Stimulated activated effector memory CD8-positive, alpha-beta T cell treated with anti-CD3 and anti-CD28 coated beads, Interleukin-12 subunit alpha, Interleukin-12 subunit beta, amount 100 ng/mL, for 72 hours (primary cell): ENCODE results near the gene ADAMTS2.

ENCODE experiments used
- ATAC-seq: fragments of 150-1000 bp; cut with Tn5 transposase; 2 replicates; pipeline ENCODE4 v1.10.0; 2021
- DNase-seq, 2 donors: peaks; one replicate each; pipeline ENCODE4 v3.0.0; 2021 to 2022; ENCODE audit warnings: low spot score in 2 of 2
- H3K27ac Mint-ChIP-seq: one replicate; pipeline ENCODE4 v1.8.0; 2022; ENCODE audit warnings: mild to moderate bottlenecking, mixed read lengths
- H3K36me3 Mint-ChIP-seq: one replicate; pipeline ENCODE4 v1.8.0; 2022; ENCODE audit warnings: mild to moderate bottlenecking, mixed read lengths
- H3K4me1 Mint-ChIP-seq: one replicate; pipeline ENCODE4 v1.8.0; 2022; ENCODE audit warnings: mixed read lengths
- H3K4me3 Mint-ChIP-seq: one replicate; pipeline ENCODE4 v1.8.0; 2022; ENCODE audit warnings: mild to moderate bottlenecking, mixed read lengths
- H3K9me3 Mint-ChIP-seq: one replicate; pipeline ENCODE4 v1.8.0; 2022; ENCODE audit warnings: mixed read lengths

ADAMTS2 gene

DNA sequence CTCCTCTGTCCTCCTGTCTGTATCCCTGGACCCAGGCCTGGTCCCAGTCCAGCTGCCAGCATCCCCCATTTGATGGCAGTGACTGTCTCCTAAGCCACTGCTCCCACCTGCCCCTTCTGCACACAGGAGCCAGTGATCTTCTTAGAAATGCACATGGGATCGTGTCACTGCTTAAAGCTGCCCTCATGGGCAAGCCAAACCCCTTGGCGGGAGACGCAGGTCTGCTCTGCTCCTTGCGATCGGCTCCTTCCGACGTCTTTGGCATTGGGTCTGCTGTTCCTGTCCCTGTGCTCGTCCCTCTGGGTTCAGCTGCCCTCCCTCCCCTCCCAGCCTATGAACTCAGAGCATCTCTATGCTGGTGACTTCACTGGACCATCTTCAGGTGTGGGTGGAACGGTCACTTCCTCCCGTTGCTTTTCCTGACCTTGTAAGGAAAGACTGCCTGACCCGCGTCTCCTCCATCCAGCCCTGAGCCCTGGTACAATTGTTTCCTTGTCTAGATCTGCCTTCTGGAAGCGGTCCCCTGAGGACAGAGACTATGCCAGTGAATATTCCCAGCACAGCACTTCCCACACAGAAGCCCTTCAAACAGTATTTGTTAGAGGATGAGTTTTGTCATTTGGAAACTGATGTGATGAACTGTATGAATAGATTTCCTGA lies 168.6 kb downstream of the ADAMTS2 start:
- Mint-ChIP-seq H3K4me1 (no peaks in the 10 kb centered on the region), H3K27ac (no peak overlapping the region), H3K9me3 (peaks cover 3% of the 10 kb centered on the region), H3K4me3 (no peak overlapping the region), H3K36me3 (no peaks in the 10 kb centered on the region)
- DNase-seq (no peak), ATAC-seq (no peak)

DNA sequence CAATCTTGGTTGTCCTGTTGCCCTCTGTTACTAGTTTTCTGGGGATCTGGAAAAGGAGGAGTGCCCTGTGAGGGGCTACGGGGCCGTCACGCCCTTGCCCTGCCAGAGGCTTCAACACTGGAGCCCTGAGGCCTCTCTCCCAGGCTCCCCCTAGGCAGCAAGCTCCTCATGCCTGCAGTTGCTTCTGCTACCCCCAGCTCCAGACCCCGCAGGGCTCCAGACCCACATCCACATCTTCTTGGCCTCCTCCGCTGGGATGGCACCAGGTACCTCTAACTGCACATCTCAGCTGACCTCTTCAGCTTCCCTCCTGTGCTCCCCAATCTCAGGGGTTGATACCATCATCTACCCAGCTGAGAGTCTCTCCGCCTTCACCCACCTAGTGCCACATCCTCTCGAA lies 169.1 kb downstream of the ADAMTS2 start:
- DNase-seq: no peak
- Mint-ChIP-seq H3K27ac (no peak overlapping the region), H3K36me3 (no peaks in the 10 kb centered on the region), H3K4me1 (no peaks in the 10 kb centered on the region), H3K9me3 (peaks cover 3% of the 10 kb centered on the region), H3K4me3 (no peak overlapping the region)
- ATAC-seq: no peak

DNA sequence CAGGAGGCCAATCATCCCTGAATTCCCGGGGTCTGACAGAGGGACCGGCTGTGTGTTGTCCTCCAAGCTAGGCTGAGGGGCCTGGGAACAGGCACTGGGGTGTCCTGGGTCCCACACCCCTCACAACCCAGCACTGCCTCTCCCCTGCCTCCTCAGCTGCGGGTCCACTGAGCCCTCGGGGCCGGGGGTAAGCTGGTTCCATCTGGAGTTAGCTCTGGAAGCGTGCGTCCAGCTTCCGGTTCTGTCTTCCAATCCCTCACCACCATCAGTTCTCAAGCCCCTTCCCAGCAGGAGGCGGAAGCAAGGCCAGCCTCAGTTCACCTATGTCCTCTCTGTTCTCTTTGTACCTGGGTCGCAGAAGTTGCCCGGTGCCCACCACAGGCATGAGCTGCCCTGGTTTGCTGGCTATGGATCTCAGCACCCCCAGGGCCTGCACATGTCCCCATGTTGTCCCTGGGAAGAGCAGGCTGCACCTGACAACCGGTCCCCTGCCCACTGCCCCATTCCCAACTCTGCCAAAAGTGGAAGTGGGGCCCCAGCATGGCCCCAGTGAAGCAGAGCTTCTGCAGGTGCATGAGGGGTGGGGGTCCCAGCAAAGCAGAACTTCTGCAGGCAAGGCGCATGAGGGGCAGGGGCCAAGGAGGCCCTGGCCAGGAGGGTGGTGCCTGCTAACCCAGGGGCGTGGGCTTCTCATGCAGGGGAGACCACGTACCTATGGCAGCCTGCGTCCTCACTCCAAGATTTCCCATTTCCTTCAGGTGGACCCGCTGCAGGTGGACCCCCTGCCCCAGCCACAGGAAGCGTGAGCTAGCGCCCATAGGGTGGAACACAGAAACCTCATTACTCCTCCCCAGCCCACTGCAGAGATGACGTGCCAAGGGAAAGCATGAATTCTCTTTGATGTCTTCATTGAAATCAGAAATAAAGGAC lies 173.2 kb downstream of the ADAMTS2 start:
- Mint-ChIP-seq H3K9me3 (no peaks in the 10 kb centered on the region), H3K4me1 (peaks cover 8% of the 10 kb centered on the region), H3K36me3 (no peaks in the 10 kb centered on the region), H3K27ac (no peak overlapping the region), H3K4me3 (no peak overlapping the region)
- no peak for ATAC-seq
- no peak for DNase-seq

- DNase-seq (no peak), ATAC-seq (no peak)
- peaks cover 8% of the 10 kb centered on the region for H3K4me1 Mint-ChIP-seq
- H3K36me3 Mint-ChIP-seq: no peaks in the 10 kb centered on the region
- H3K27ac Mint-ChIP-seq: no peak overlapping the region
- no peaks in the 10 kb centered on the region for H3K9me3 Mint-ChIP-seq
- no peak overlapping the region for H3K4me3 Mint-ChIP-seq
Observed at GRCh38 chr5:179171251-179171815, 173.9 kb downstream of the ADAMTS2 start.

DNA sequence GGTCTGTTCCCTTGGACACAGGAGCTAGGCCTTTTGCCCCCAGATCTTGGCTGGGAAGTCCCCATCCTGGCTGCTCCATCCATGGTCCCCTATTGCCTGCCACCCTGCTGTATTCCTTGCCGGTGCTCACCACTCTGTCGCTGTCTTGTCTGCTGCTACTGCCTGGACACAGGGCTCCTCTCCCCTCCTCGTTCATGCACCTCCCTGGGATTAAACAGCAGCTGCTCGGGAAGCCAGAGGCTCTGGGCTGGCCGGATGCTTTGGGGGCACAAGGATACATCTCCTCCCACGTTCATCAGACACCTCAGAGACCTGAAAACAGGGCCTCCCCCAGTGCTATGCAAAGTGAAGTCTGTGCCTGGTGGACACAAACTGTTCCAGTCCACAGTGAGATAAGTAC lies 174.7 kb downstream of the ADAMTS2 start:
- H3K4me3 Mint-ChIP-seq: no peak overlapping the region
- no peaks in the 10 kb centered on the region for H3K9me3 Mint-ChIP-seq
- peaks cover 8% of the 10 kb centered on the region for H3K4me1 Mint-ChIP-seq
- no peak for ATAC-seq
- no peak for DNase-seq
- no peaks in the 10 kb centered on the region for H3K36me3 Mint-ChIP-seq
- no peak overlapping the region for H3K27ac Mint-ChIP-seq

DNA sequence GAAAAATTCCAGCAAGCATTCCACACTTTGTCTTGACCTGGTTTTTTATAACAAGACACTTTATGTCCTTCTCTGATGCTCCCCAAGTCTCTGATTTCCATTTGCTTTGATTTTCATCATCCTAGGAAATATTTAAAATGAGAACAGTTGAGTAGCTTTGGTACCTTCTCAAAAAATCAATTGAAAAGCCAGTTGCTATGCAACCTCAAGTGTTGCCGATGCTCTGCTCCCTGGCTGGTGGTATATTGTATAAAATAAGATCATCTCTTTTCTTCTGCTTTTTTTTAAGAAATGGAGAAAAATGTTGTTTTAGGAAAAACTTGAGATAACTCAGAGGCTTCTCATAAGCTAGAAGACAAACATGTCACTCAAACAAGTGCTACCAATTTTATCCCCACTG lies 175.4 kb downstream of the ADAMTS2 start:
- Mint-ChIP-seq H3K4me3 (no peak overlapping the region), H3K36me3 (no peaks in the 10 kb centered on the region), H3K27ac (no peak overlapping the region), H3K9me3 (no peaks in the 10 kb centered on the region), H3K4me1 (peaks cover 8% of the 10 kb centered on the region)
- ATAC-seq: no peak
- DNase-seq: no peak

GRCh38 chr5:179168664-179169063 lies 176.6 kb downstream of the ADAMTS2 start:
- Mint-ChIP-seq H3K9me3 (no peaks in the 10 kb centered on the region), H3K36me3 (no peaks in the 10 kb centered on the region), H3K4me1 (peaks cover 13% of the 10 kb centered on the region), H3K4me3 (no peak overlapping the region), H3K27ac (no peak overlapping the region)
- ATAC-seq (no peak), DNase-seq (no peak)

- Mint-ChIP-seq H3K27ac (no peak overlapping the region), H3K4me1 (peaks cover 13% of the 10 kb centered on the region), H3K36me3 (no peaks in the 10 kb centered on the region), H3K9me3 (no peaks in the 10 kb centered on the region), H3K4me3 (peak overlapping the region; percentile 45)
- DNase-seq: no peak
- ATAC-seq: no peak
Observed at GRCh38 chr5:179167871-179168451, 177.3 kb downstream of the ADAMTS2 start.

DNA sequence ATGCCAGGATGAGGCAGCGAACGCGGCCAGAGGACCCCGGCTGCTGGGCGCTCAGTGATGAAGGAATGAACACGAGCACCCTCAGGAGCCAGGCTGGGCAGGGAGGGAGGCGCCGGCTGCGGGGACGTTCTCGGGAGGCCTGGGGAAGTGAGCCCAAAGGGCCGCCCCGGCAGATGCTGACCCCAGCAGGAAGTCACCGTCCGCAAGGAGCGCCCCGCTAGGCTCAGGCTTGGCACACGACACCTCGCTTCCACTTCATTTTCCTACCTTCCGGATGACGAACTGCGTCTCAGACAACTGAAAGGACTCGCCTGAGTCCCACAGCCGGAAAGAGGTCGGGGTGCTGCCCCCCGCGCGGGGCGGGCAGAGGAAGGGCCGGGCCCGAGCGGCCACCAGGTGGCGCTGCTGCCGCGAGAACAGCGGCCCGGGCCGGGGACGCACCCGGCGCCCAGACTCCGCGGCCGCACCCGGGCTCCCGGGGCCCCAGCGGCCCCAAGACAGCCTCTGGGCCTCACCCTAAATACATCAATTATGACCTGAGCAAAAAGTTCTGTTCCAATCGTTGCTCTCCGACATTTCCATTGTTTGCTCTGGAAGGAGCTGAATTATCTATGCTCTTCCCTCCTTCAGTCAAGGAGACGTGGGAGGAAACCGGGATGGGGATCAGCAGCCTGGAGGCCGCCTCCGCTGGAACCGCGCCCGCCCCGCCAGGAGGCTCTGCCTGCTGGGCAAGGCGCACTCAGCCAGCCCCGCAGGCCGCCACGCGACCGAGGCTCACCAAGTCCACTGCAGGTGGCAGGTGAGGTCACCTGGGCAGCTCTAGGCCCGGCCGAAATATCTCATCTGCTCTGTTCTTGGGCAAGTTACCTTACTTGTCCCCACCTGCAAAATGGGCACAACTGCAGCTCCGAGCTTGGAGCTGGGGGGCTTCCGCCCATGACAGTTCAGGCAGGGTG lies 178.1 kb downstream of the ADAMTS2 start:
- no peak overlapping the region for H3K27ac Mint-ChIP-seq
- DNase-seq: peak; percentile 79 to 81
- peak overlapping the region; percentile 45 for H3K4me3 Mint-ChIP-seq
- ATAC-seq: peak; percentile 84
- H3K9me3 Mint-ChIP-seq: no peaks in the 10 kb centered on the region
- peaks cover 13% of the 10 kb centered on the region for H3K4me1 Mint-ChIP-seq
- H3K36me3 Mint-ChIP-seq: no peaks in the 10 kb centered on the region

- Mint-ChIP-seq H3K36me3 (no peaks in the 10 kb centered on the region), H3K4me3 (peak overlapping the region; percentile 45), H3K27ac (no peak overlapping the region), H3K9me3 (no peaks in the 10 kb centered on the region), H3K4me1 (peaks cover 13% of the 10 kb centered on the region)
- DNase-seq (no peak), ATAC-seq (no peak)
Observed at GRCh38 chr5:179166171-179166885, 178.9 kb downstream of the ADAMTS2 start.

- Mint-ChIP-seq H3K4me3 (no peak overlapping the region), H3K9me3 (no peaks in the 10 kb centered on the region), H3K27ac (no peak overlapping the region), H3K4me1 (peaks cover 13% of the 10 kb centered on the region), H3K36me3 (no peaks in the 10 kb centered on the region)
- no peak for ATAC-seq
- no peak for DNase-seq
Observed at GRCh38 chr5:179165421-179166170, 179.7 kb downstream of the ADAMTS2 start.

- ATAC-seq: no peak
- no peak for DNase-seq
- Mint-ChIP-seq H3K27ac (no peak overlapping the region), H3K4me1 (peaks cover 13% of the 10 kb centered on the region), H3K4me3 (no peak overlapping the region), H3K36me3 (no peaks in the 10 kb centered on the region), H3K9me3 (no peaks in the 10 kb centered on the region)
Observed at GRCh38 chr5:179164331-179165311, 180.6 kb downstream of the ADAMTS2 start.
